WTC11 (cell line): ENCODE measurements around the gene INPP4B. TPM values are rescaled to one million over a fixed set of nuclear protein-coding genes. Genes with fewer than 3 reads are reported as not detected.

Experiments used
- ATAC-seq: fragments of 200-7000 bp; cut with Tn5 transposase; 2 replicates; pipeline ENCODE4 v1.10.0; 2021; ENCODE audit warnings: mild to moderate bottlenecking, moderate library complexity
- CTCF ChIA-PET: fragments of 300-600 bp; sonication (Branson Sonifier 250); formaldehyde crosslinking; loops from one replicate; lab custom pipeline; 2021; ENCODE audit warnings: antibody characterized with exemption; lab: Charles Lee
- POLR2A ChIA-PET: fragments of 350-600 bp; sonication (Branson Sonifier 250); formaldehyde crosslinking; loops from one replicate; lab custom pipeline; 2021; ENCODE audit warnings: antibody characterized with exemption; lab: Charles Lee
- DNase-seq: peaks from one replicate; pipeline ENCODE4 v3.0.0; 2021; ENCODE audit warnings: low spot score
- H3K27ac Mint-ChIP-seq: 2 replicates; pipeline ENCODE4 v1.8.0; 2021; ENCODE audit warnings: mixed read lengths
- H3K27me3 Mint-ChIP-seq: 2 replicates; pipeline ENCODE4 v1.8.0; 2021; ENCODE audit warnings: low read depth, mild to moderate bottlenecking, moderate library complexity, mixed read lengths
- H3K36me3 Mint-ChIP-seq: 2 replicates; pipeline ENCODE4 v1.8.0; 2021; ENCODE audit warnings: mixed read lengths
- H3K4me1 Mint-ChIP-seq: 2 replicates; pipeline ENCODE4 v1.8.0; 2022; ENCODE audit warnings: mixed read lengths
- H3K4me3 Mint-ChIP-seq: 2 replicates; pipeline ENCODE4 v1.8.0; 2021; ENCODE audit warnings: mild to moderate bottlenecking, moderate library complexity, mixed read lengths
- H3K9me3 Mint-ChIP-seq: 2 replicates; pipeline ENCODE4 v1.8.0; 2021; ENCODE audit warnings: mixed read lengths
- ATF2 ChIP-seq: sonication (generic); formaldehyde crosslinking; IDR thresholded peaks from 2 replicates; pipeline ENCODE4 v1.8.1; 2022; ENCODE audit warnings: low read depth, missing genetic modification reagents, borderline replicate concordance
- CREB1 ChIP-seq: sonication (generic); formaldehyde crosslinking; IDR thresholded peaks from 2 replicates; pipeline ENCODE4 v1.8.0; 2023; ENCODE audit warnings: mild to moderate bottlenecking, missing genetic modification reagents
- ELF4 ChIP-seq: sonication (generic); formaldehyde crosslinking; IDR thresholded peaks from 2 replicates; pipeline ENCODE4 v1.8.1; 2022; ENCODE audit warnings: low read depth, mild to moderate bottlenecking, moderate library complexity, missing genetic modification reagents
- ESRRA ChIP-seq: sonication (generic); formaldehyde crosslinking; IDR thresholded peaks from 2 replicates; pipeline ENCODE4 v1.8.1; 2022; ENCODE audit warnings: mild to moderate bottlenecking, missing genetic modification reagents, borderline replicate concordance
- KAT7 ChIP-seq: sonication (generic); formaldehyde crosslinking; IDR thresholded peaks from 2 replicates; pipeline ENCODE4 v1.8.1; 2023; ENCODE audit warnings: missing genetic modification reagents, mild to moderate bottlenecking, borderline replicate concordance
- MLX ChIP-seq: sonication (generic); formaldehyde crosslinking; IDR thresholded peaks from 2 replicates; pipeline ENCODE4 v1.8.1; 2023; ENCODE audit warnings: mild to moderate bottlenecking, missing genetic modification reagents, moderate library complexity
- MXD4 ChIP-seq: fragments of 250-450 bp; sonication (Bioruptor Pico); IDR thresholded peaks from 2 replicates; pipeline ENCODE4 v1.8.0; 2021; ENCODE audit warnings: mild to moderate bottlenecking, moderate library complexity, borderline replicate concordance
- MYBL2 ChIP-seq: sonication (generic); formaldehyde crosslinking; IDR thresholded peaks from 2 replicates; pipeline ENCODE4 v1.8.1; 2023; ENCODE audit warnings: mild to moderate bottlenecking, moderate library complexity, missing genetic modification reagents
- NFYB ChIP-seq: sonication (generic); formaldehyde crosslinking; conservative IDR thresholded peaks from 2 replicates; pipeline ENCODE4 v1.8.0; 2022; ENCODE audit warnings: low read depth, missing genetic modification reagents
- NR2C2 ChIP-seq: sonication (generic); formaldehyde crosslinking; IDR thresholded peaks from 2 replicates; pipeline ENCODE4 v1.8.0; 2022; ENCODE audit warnings: mild to moderate bottlenecking, missing genetic modification reagents
- PRRX2 ChIP-seq: fragments of 250-450 bp; sonication (Bioruptor Pico); IDR thresholded peaks from 2 replicates; pipeline ENCODE4 v1.8.0; 2021; ENCODE audit warnings: mild to moderate bottlenecking
- RORB ChIP-seq: fragments of 250-450 bp; sonication (Bioruptor Pico); IDR thresholded peaks from 2 replicates; pipeline ENCODE4 v1.9.0; 2021; ENCODE audit warnings: mild to moderate bottlenecking
- SP1 ChIP-seq: sonication (generic); formaldehyde crosslinking; conservative IDR thresholded peaks from 2 replicates; pipeline ENCODE4 v1.8.1; 2022; ENCODE audit warnings: missing genetic modification reagents
- TEAD1 ChIP-seq: sonication (generic); formaldehyde crosslinking; IDR thresholded peaks from 2 replicates; pipeline ENCODE4 v1.8.0; 2022; ENCODE audit warnings: mild to moderate bottlenecking, missing genetic modification reagents
- ZBTB21 ChIP-seq: sonication (generic); formaldehyde crosslinking; IDR thresholded peaks from 2 replicates; pipeline ENCODE4 v1.8.1; 2023; ENCODE audit warnings: mild to moderate bottlenecking, missing genetic modification reagents, borderline replicate concordance
- ZBTB43 ChIP-seq: sonication (generic); formaldehyde crosslinking; IDR thresholded peaks from 2 replicates; pipeline ENCODE4 v1.8.1; 2023; ENCODE audit warnings: mild to moderate bottlenecking, missing genetic modification reagents
- ZNF121 ChIP-seq: sonication (generic); formaldehyde crosslinking; IDR thresholded peaks from 2 replicates; pipeline ENCODE4 v1.8.0; 2023; ENCODE audit warnings: missing genetic modification reagents
- total RNA-seq: library from RNA; stranded (reverse); gene quantifications from 3 replicates; pipeline ENCODE4 v1.2.3, GENCODE V29; 2021
- TF ChIP-seq, protein P1 (sequence below): sonication (generic); formaldehyde crosslinking; IDR thresholded peaks from 2 replicates; pipeline ENCODE4 v1.8.1; 2023; ENCODE audit warnings: mild to moderate bottlenecking, moderate library complexity, missing genetic modification reagents
- TF ChIP-seq, protein P2 (sequence below): fragments of 200-600 bp; IDR thresholded peaks from 2 replicates; pipeline ENCODE4 v1.8.0; 2022; ENCODE audit warnings: antibody characterized with exemption
- TF ChIP-seq, protein P3 (sequence below): sonication (generic); formaldehyde crosslinking; IDR thresholded peaks from 2 replicates; pipeline ENCODE4 v1.8.0; 2022; ENCODE audit warnings: mild to moderate bottlenecking, missing genetic modification reagents
- TF ChIP-seq, protein P4 (sequence below): fragments of 250-450 bp; sonication (Bioruptor Pico); IDR thresholded peaks from 2 replicates; pipeline ENCODE4 v1.9.0; 2021; ENCODE audit warnings: mild to moderate bottlenecking

INPP4B gene
- total RNA-seq, 1 experiment from 2014 or later: 0.92 TPM

DNA sequence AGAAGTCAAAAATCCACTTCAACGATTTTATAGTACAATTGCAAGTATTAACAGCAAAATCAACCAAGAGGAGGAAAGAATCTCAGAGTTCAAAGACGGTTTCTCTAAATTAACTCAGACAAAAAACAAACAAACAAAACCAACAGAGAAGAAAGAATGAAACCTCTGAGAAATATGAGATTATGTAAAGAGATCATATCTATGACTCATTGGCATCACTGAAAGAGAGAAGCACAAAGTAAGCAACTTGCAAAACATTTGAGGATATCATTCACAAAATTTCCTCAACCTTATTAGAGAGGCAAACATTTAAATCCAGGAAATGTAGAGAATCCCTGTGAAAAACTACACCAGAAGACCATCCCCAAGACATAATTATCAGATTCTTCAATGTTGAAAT, 370.4 kb downstream of the INPP4B start:
- Mint-ChIP-seq H3K27me3 (no peaks in the 10 kb centered on the region; the same call in 1 of the 2 replicates), H3K36me3 (no peaks in the 10 kb centered on the region), H3K27ac (no peak overlapping the region), H3K4me1 (no peaks in the 10 kb centered on the region), H3K9me3 (no peaks in the 10 kb centered on the region), H3K4me3 (no peak overlapping the region)
- ATAC-seq (no peak), DNase-seq (no peak)
- no peak for TF ChIP-seq PRRX2
- TF ChIP-seq, protein P1, sequence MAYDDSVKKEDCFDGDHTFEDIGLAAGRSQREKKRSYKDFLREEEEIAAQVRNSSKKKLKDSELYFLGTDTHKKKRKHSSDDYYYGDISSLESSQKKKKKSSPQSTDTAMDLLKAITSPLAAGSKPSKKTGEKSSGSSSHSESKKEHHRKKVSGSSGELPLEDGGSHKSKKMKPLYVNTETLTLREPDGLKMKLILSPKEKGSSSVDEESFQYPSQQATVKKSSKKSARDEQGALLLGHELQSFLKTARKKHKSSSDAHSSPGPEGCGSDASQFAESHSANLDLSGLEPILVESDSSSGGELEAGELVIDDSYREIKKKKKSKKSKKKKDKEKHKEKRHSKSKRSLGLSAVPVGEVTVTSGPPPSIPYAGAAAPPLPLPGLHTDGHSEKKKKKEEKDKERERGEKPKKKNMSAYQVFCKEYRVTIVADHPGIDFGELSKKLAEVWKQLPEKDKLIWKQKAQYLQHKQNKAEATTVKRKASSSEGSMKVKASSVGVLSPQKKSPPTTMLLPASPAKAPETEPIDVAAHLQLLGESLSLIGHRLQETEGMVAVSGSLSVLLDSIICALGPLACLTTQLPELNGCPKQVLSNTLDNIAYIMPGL (CRISPR knock-in tag): no peak
- TF ChIP-seq MLX (CRISPR knock-in tag): no peak
- no peak for TF ChIP-seq KAT7
- TF ChIP-seq, protein P2, sequence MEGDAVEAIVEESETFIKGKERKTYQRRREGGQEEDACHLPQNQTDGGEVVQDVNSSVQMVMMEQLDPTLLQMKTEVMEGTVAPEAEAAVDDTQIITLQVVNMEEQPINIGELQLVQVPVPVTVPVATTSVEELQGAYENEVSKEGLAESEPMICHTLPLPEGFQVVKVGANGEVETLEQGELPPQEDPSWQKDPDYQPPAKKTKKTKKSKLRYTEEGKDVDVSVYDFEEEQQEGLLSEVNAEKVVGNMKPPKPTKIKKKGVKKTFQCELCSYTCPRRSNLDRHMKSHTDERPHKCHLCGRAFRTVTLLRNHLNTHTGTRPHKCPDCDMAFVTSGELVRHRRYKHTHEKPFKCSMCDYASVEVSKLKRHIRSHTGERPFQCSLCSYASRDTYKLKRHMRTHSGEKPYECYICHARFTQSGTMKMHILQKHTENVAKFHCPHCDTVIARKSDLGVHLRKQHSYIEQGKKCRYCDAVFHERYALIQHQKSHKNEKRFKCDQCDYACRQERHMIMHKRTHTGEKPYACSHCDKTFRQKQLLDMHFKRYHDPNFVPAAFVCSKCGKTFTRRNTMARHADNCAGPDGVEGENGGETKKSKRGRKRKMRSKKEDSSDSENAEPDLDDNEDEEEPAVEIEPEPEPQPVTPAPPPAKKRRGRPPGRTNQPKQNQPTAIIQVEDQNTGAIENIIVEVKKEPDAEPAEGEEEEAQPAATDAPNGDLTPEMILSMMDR: no peak
- no peak for TF ChIP-seq ESRRA (CRISPR knock-in tag)
- no peak for TF ChIP-seq MYBL2 (CRISPR knock-in tag)
- TF ChIP-seq, protein P3, sequence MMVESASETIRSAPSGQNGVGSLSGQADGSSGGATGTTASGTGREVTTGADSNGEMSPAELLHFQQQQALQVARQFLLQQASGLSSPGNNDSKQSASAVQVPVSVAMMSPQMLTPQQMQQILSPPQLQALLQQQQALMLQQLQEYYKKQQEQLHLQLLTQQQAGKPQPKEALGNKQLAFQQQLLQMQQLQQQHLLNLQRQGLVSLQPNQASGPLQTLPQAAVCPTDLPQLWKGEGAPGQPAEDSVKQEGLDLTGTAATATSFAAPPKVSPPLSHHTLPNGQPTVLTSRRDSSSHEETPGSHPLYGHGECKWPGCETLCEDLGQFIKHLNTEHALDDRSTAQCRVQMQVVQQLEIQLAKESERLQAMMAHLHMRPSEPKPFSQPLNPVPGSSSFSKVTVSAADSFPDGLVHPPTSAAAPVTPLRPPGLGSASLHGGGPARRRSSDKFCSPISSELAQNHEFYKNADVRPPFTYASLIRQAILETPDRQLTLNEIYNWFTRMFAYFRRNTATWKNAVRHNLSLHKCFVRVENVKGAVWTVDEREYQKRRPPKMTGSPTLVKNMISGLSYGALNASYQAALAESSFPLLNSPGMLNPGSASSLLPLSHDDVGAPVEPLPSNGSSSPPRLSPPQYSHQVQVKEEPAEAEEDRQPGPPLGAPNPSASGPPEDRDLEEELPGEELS (CRISPR knock-in tag): no peak
- no peak for TF ChIP-seq TEAD1 (CRISPR knock-in tag)
- TF ChIP-seq, protein P4, sequence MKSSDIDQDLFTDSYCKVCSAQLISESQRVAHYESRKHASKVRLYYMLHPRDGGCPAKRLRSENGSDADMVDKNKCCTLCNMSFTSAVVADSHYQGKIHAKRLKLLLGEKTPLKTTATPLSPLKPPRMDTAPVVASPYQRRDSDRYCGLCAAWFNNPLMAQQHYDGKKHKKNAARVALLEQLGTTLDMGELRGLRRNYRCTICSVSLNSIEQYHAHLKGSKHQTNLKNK: no peak
- TF ChIP-seq MXD4: no peak
- no peak for TF ChIP-seq ZBTB43 (CRISPR knock-in tag)
- no peak for TF ChIP-seq SP1 (CRISPR knock-in tag)
- no peak for TF ChIP-seq ZNF121
- TF ChIP-seq NR2C2: no peak
- no peak for TF ChIP-seq NFYB
- POLR2A ChIA-PET: no interaction called here
- CTCF ChIA-PET: no interaction called here

- ChIA-PET POLR2A (no interaction called here), CTCF (no interaction called here)
- Mint-ChIP-seq H3K4me3 (no peak overlapping the region), H3K27ac (no peak overlapping the region), H3K36me3 (no peaks in the 10 kb centered on the region), H3K27me3 (no peaks in the 10 kb centered on the region; the same call in 1 of the 2 replicates), H3K4me1 (no peaks in the 10 kb centered on the region), H3K9me3 (no peaks in the 10 kb centered on the region)
- ATAC-seq: peak; percentile 24; the same call in 1 of the 2 replicates
- no peak for DNase-seq
- TF ChIP-seq ELF4 (CRISPR knock-in tag) (no peak), CREB1 (no peak), RORB (CRISPR knock-in tag) (no peak), ZBTB21 (no peak), ATF2 (CRISPR knock-in tag) (no peak)
Measured at GRCh38 chr4:142474398-142475087, 371.6 kb downstream of the INPP4B start.
